HepG2 (cell line): Measurements from ENCODE around the gene SYS1. TPM values are rescaled to one million over a fixed set of nuclear protein-coding genes. Genes with fewer than 3 reads are reported as not detected.

ENCODE experiments used
- AGO2 ChIP-seq: fragments of 200-400 bp; formaldehyde crosslinking; optimal IDR thresholded peaks from 2 replicates; pipeline ENCODE3; 2017; ENCODE audit warnings: mild to moderate bottlenecking, low read depth, low read length, moderate library complexity
- BATF2 ChIP-seq: sonication (generic); formaldehyde crosslinking; IDR thresholded peaks from 2 replicates; pipeline ENCODE4 v1.8.0; 2022; ENCODE audit warnings: mild to moderate bottlenecking, missing genetic modification reagents, moderate library complexity
- BCL3 ChIP-seq: sonication (generic); formaldehyde crosslinking; IDR thresholded peaks from 2 replicates; pipeline ENCODE4 v1.5.1; 2020; ENCODE audit warnings: mild to moderate bottlenecking, missing genetic modification reagents, moderate library complexity
- HOXA5 ChIP-seq: sonication (generic); formaldehyde crosslinking; IDR thresholded peaks from 2 replicates; pipeline ENCODE4 v1.4.0; 2020; ENCODE audit warnings: missing genetic modification reagents
- IRF1 ChIP-seq: sonication (generic); formaldehyde crosslinking; IDR thresholded peaks from 2 replicates; pipeline ENCODE4 v1.4.0; 2020; ENCODE audit warnings: low read depth, mild to moderate bottlenecking, missing genetic modification reagents
- LCORL ChIP-seq, 2 experiments: fragments of 450-650 bp in 1 of 2; sonication (generic) in 1 of 2; formaldehyde crosslinking in 1 of 2; IDR thresholded peaks; 2 replicates each; pipeline versions ENCODE4 v1.5.0 to v1.6.1; 2017 to 2020; ENCODE audit warnings: antibody characterized with exemption in 1 of 2, missing genetic modification reagents in 1 of 2
- MED8 ChIP-seq: sonication (generic); formaldehyde crosslinking; IDR thresholded peaks from 2 replicates; pipeline ENCODE4 v1.8.1; 2023; ENCODE audit warnings: mild to moderate bottlenecking, missing genetic modification reagents; ENCODE audit not compliant: insufficient replicate concordance
- NRL ChIP-seq: sonication (generic); formaldehyde crosslinking; IDR thresholded peaks from 2 replicates; pipeline ENCODE4 v1.5.0; 2020; ENCODE audit warnings: missing genetic modification reagents, mild to moderate bottlenecking, moderate library complexity, borderline replicate concordance
- RAD21 ChIP-seq: fragments of 450-650 bp; formaldehyde crosslinking; IDR thresholded peaks from 2 replicates; pipeline ENCODE4 v1.5.0; 2020; ENCODE audit warnings: mild to moderate bottlenecking
- SOX6 ChIP-seq, 2 experiments: fragments of 450-650 bp in 1 of 2; sonication (generic) in 1 of 2; formaldehyde crosslinking in 1 of 2; IDR thresholded peaks; 2 replicates each; pipeline versions ENCODE4 v1.4.0 to v1.6.1; 2017 to 2020; ENCODE audit warnings: antibody characterized with exemption in 1 of 2, mild to moderate bottlenecking in 1 of 2, missing genetic modification reagents in 1 of 2
- TCF12 ChIP-seq, 2 experiments: fragments of 450-650 bp in 1 of 2; sonication (generic) in 1 of 2; formaldehyde crosslinking in 1 of 2; IDR thresholded peaks; 2 replicates each; pipeline versions ENCODE4 v1.6.1 to v1.8.0; 2017 to 2022; ENCODE audit warnings: antibody characterized with exemption in 1 of 2, mild to moderate bottlenecking in 1 of 2, missing genetic modification reagents in 1 of 2, moderate library complexity in 1 of 2
- XRCC5 ChIP-seq: fragments of 200-400 bp; formaldehyde crosslinking; optimal IDR thresholded peaks from 2 replicates; pipeline ENCODE3; 2017; ENCODE audit warnings: mild to moderate bottlenecking, low read length
- ZFP82 ChIP-seq: sonication (generic); formaldehyde crosslinking; IDR thresholded peaks from 2 replicates; pipeline ENCODE4 v1.5.1; 2020; ENCODE audit warnings: mild to moderate bottlenecking, missing genetic modification reagents, borderline replicate concordance
- ZFY ChIP-seq: sonication (generic); formaldehyde crosslinking; IDR thresholded peaks from 2 replicates; pipeline ENCODE4 v1.4.0; 2020; ENCODE audit warnings: missing genetic modification reagents
- ZNF143 ChIP-seq: sonication (generic); formaldehyde crosslinking; IDR thresholded peaks from 2 replicates; pipeline ENCODE4 v1.4.0; 2020; ENCODE audit warnings: missing genetic modification reagents
- ZNF691 ChIP-seq: sonication (generic); formaldehyde crosslinking; IDR thresholded peaks from 2 replicates; pipeline ENCODE4 v1.4.0; 2020; ENCODE audit warnings: missing genetic modification reagents, low read depth, mild to moderate bottlenecking, borderline replicate concordance
- ZSCAN5A ChIP-seq: sonication (generic); formaldehyde crosslinking; IDR thresholded peaks from 2 replicates; pipeline ENCODE4 v1.8.0; 2022; ENCODE audit warnings: mild to moderate bottlenecking, missing genetic modification reagents, borderline replicate concordance
- polyA plus RNA-seq, 8 experiments: library from polyadenylated mRNA; depleted of rRNA in 3 of 8; stranded (reverse) in 7 of 8; unstranded in 1 of 8; fragments of >200 nt; fragmentation: Illumina TruSeq in 4 of 8; extraction: Trizol in 4 of 8; gene quantifications; 2 replicates each; pipeline versions ENCODE4 v1.2.1 to v1.2.3, GENCODE V29; 2011 to 2016; ENCODE audit warnings: low read depth in 4 of 8, missing spikeins in 1 of 8, mixed read lengths in 1 of 8; ENCODE audit not compliant: insufficient read depth in 1 of 8
- total RNA-seq, 5 experiments: library from RNA; depleted of rRNA; stranded (reverse); fragments of >200 nt; fragmentation: Illumina TruSeq; extraction: Trizol; gene quantifications; 2 replicates each; pipeline ENCODE4 v1.2.3, GENCODE V29; 2016; ENCODE audit warnings: low read depth in 1 of 5
- TF ChIP-seq, protein P1 (sequence below): sonication (generic); formaldehyde crosslinking; IDR thresholded peaks from 2 replicates; pipeline ENCODE4 v1.4.0; 2020; ENCODE audit warnings: missing genetic modification reagents, borderline replicate concordance

The SYS1 gene
- total and polyA plus RNA-seq, 2 of the 13 experiments (the other 11 are each of a cell fraction or from before 2014, with no cell fraction given) = 38.3 to 65.6 TPM

- 0 out of 2 replicates have a peak, but pooled peaks have one; percentile 20 for TF ChIP-seq ZNF691
- no peak for TF ChIP-seq MED8
- no peak for TF ChIP-seq IRF1 (CRISPR knock-in tag)
- TF ChIP-seq ZNF143 (CRISPR knock-in tag) = no peak
- 0 out of 2 replicates have a peak, but pooled peaks have one; percentile 69 for TF ChIP-seq HOXA5 (CRISPR knock-in tag)
- no peak; the same call in 1 of the 2 replicates for TF ChIP-seq BATF2 (CRISPR knock-in tag)
- TF ChIP-seq BCL3 (CRISPR knock-in tag) = 0 out of 2 replicates have a peak, but pooled peaks have one; percentile 36
- peak; percentile 5 for TF ChIP-seq XRCC5
- no peak for TF ChIP-seq SOX6 (IDR thresholded peaks at IDR 0.05)
- peak; percentile 44; the same call in 1 of the 2 replicates for TF ChIP-seq SOX6 (CRISPR knock-in tag; IDR thresholded peaks at IDR 0.05)
- TF ChIP-seq, protein P1, sequence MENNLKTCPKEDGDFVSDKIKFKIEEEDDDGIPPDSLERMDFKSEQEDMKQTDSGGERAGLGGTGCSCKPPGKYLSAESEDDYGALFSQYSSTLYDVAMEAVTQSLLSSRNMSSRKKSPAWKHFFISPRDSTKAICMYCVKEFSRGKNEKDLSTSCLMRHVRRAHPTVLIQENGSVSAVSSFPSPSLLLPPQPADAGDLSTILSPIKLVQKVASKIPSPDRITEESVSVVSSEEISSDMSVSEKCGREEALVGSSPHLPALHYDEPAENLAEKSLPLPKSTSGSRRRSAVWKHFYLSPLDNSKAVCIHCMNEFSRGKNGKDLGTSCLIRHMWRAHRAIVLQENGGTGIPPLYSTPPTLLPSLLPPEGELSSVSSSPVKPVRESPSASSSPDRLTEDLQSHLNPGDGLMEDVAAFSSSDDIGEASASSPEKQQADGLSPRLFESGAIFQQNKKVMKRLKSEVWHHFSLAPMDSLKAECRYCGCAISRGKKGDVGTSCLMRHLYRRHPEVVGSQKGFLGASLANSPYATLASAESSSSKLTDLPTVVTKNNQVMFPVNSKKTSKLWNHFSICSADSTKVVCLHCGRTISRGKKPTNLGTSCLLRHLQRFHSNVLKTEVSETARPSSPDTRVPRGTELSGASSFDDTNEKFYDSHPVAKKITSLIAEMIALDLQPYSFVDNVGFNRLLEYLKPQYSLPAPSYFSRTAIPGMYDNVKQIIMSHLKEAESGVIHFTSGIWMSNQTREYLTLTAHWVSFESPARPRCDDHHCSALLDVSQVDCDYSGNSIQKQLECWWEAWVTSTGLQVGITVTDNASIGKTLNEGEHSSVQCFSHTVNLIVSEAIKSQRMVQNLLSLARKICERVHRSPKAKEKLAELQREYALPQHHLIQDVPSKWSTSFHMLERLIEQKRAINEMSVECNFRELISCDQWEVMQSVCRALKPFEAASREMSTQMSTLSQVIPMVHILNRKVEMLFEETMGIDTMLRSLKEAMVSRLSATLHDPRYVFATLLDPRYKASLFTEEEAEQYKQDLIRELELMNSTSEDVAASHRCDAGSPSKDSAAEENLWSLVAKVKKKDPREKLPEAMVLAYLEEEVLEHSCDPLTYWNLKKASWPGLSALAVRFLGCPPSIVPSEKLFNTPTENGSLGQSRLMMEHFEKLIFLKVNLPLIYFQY (CRISPR knock-in tag) = peak; percentile 64; the same call in 1 of the 2 replicates
- TF ChIP-seq LCORL (IDR thresholded peaks at IDR 0.05) = no peak
- TF ChIP-seq LCORL (CRISPR knock-in tag; IDR thresholded peaks at IDR 0.05) = no peak
- 0 out of 2 replicates have a peak, but pooled peaks have one; percentile 10 for TF ChIP-seq NRL (CRISPR knock-in tag)
- TF ChIP-seq AGO2 = peak; percentile 85
- TF ChIP-seq TCF12 (IDR thresholded peaks at IDR 0.05) = no peak
- TF ChIP-seq TCF12 (CRISPR knock-in tag; IDR thresholded peaks at IDR 0.05) = peak; percentile 62; the same call in 1 of the 2 replicates
- no peak for TF ChIP-seq ZSCAN5A
- no peak for TF ChIP-seq RAD21 (CRISPR knock-in tag)
- 0 out of 2 replicates have a peak, but pooled peaks have one; percentile 24 for TF ChIP-seq ZFY (CRISPR knock-in tag)
- no peak for TF ChIP-seq ZFP82 (CRISPR knock-in tag)
Measured at GRCh38 chr20:45405571-45406259, 42.8 kb downstream of the SYS1 start (continued).
